HEK293T (cell line): ENCODE results near the gene THAP11.
"Not testable (repeated sequence)": the region's sequence is repeated elsewhere in the genome, so short reads cannot be mapped to it uniquely, and the experiment has no call there.

Source experiments
- CTCF ChIA-PET: fragments of 350-600 bp; formaldehyde crosslinking; extraction: SDS; loops from one replicate; lab custom pipeline; 2021; ENCODE audit warnings: antibody characterized with exemption, inconsistent platforms; lab: Yijun Ruan, JAX
- POLR2A ChIA-PET: fragments of 350-600 bp; formaldehyde crosslinking; extraction: SDS; loops from one replicate; lab custom pipeline; 2020; ENCODE audit warnings: antibody characterized with exemption, inconsistent platforms; lab: Yijun Ruan, JAX
- DNase-seq: peaks from one replicate; pipeline ENCODE4 v3.0.0; 2012; ENCODE audit warnings: mixed read lengths; ENCODE audit errors: extremely low spot score
- ARNT ChIP-seq: fragments of 450-650 bp; IDR thresholded peaks from 2 replicates; pipeline ENCODE4 v1.6.1; 2017; ENCODE audit warnings: mild to moderate bottlenecking
- BHLHE40 ChIP-seq: fragments of 450-650 bp; IDR thresholded peaks from 2 replicates; pipeline ENCODE4 v1.6.1; 2016; ENCODE audit warnings: mild to moderate bottlenecking, moderate library complexity, borderline replicate concordance
- CTBP1 ChIP-seq: fragments of 450-650 bp; IDR thresholded peaks from 2 replicates; pipeline ENCODE4 v1.6.1; 2016; ENCODE audit warnings: borderline replicate concordance
- ELF4 ChIP-seq: fragments of 450-650 bp; IDR thresholded peaks from 2 replicates; pipeline ENCODE4 v1.6.1; 2017; ENCODE audit warnings: antibody characterized with exemption
- FOXA1 ChIP-seq: fragments of 450-650 bp; IDR thresholded peaks from 2 replicates; pipeline ENCODE4 v1.6.1; 2016; ENCODE audit warnings: mild to moderate bottlenecking
- FOXK2 ChIP-seq: fragments of 450-650 bp; IDR thresholded peaks from 2 replicates; pipeline ENCODE4 v1.6.1; 2016; ENCODE audit warnings: mild to moderate bottlenecking
- FOXM1 ChIP-seq: fragments of 450-650 bp; IDR thresholded peaks from 2 replicates; pipeline ENCODE4 v1.6.1; 2017; ENCODE audit warnings: mild to moderate bottlenecking, borderline replicate concordance
- HDGF ChIP-seq: fragments of 450-650 bp; IDR thresholded peaks from 2 replicates; pipeline ENCODE4 v1.6.1; 2017; ENCODE audit warnings: antibody characterized with exemption, borderline replicate concordance
- L3MBTL2 ChIP-seq: fragments of 450-650 bp; conservative IDR thresholded peaks from 2 replicates; pipeline ENCODE4 v1.6.1; 2016; ENCODE audit warnings: mild to moderate bottlenecking
- LEF1 ChIP-seq: fragments of 450-650 bp; IDR thresholded peaks from 2 replicates; pipeline ENCODE4 v1.6.1; 2017; ENCODE audit warnings: mild to moderate bottlenecking, borderline replicate concordance
- NFRKB ChIP-seq: fragments of 450-650 bp; IDR thresholded peaks from 2 replicates; pipeline ENCODE4 v1.6.1; 2016; ENCODE audit warnings: mild to moderate bottlenecking, moderate library complexity
- PKNOX1 ChIP-seq: fragments of 450-650 bp; IDR thresholded peaks from 2 replicates; pipeline ENCODE4 v1.6.1; 2016
- SP1 ChIP-seq: fragments of 450-650 bp; IDR thresholded peaks from 2 replicates; pipeline ENCODE4 v1.6.1; 2017
- SUZ12 ChIP-seq: fragments of 450-650 bp; IDR thresholded peaks from 2 replicates; pipeline ENCODE4 v1.6.1; 2016; ENCODE audit warnings: mild to moderate bottlenecking
- TARDBP ChIP-seq: fragments of 450-650 bp; IDR thresholded peaks from 2 replicates; pipeline ENCODE4 v1.6.1; 2016
- ZNF384 ChIP-seq: fragments of 450-650 bp; IDR thresholded peaks from 2 replicates; pipeline ENCODE4 v1.6.1; 2016

THAP11 gene

GRCh38 chr16:67861877-67862276, 19.8 kb downstream of the THAP11 start:
- POLR2A ChIA-PET: interaction anchor here (0.8 to 1.4 kb wide), 2 partner anchors 11 to 28 kb away, joined by 3 read pairs; no protein-coding TSS in a partner anchor
- TF ChIP-seq PKNOX1: no peak
- TF ChIP-seq TARDBP: no peak
- TF ChIP-seq BHLHE40: no peak
- no peak for TF ChIP-seq CTBP1
- no peak for TF ChIP-seq NFRKB
- TF ChIP-seq HDGF: no peak
- TF ChIP-seq ARNT: no peak
- TF ChIP-seq FOXK2: no peak
- CTCF ChIA-PET: interaction anchor here (3.2 kb wide), 1 partner anchor 46 kb away, joined by 12 read pairs; no protein-coding TSS in a partner anchor
- DNase-seq: no peak

GRCh38 chr16:67862623-67863583, 20.8 kb downstream of the THAP11 start:
- ChIA-PET CTCF (interaction anchor here (0.6 to 3.2 kb wide), 4 partner anchors 47 to 342 kb away, joined by 3 to 12 read pairs (median 4); no protein-coding TSS in a partner anchor), POLR2A (interaction anchor here (0.8 to 1.6 kb wide), 4 partner anchors 10 to 300 kb away, joined by 3 to 4 read pairs (median 3); partner anchors contain the start of genes CTCF and EDC4)
- TF ChIP-seq SP1: no peak
- TF ChIP-seq LEF1: no peak
- no peak for TF ChIP-seq FOXK2
- TF ChIP-seq FOXA1: no peak
- no peak for TF ChIP-seq SUZ12
- no peak for TF ChIP-seq L3MBTL2
- no peak for TF ChIP-seq FOXM1
- no peak for TF ChIP-seq TARDBP
- DNase-seq: no peak

GRCh38 chr16:67864044-67864443, 21.9 kb downstream of the THAP11 start:
- POLR2A ChIA-PET: interaction anchor here (1.3 to 1.6 kb wide), 2 partner anchors 9 to 19 kb away, joined by 4 to 5 read pairs; partner anchors contain the start of gene EDC4
- not testable (repeated sequence) for DNase-seq
- CTCF ChIA-PET: interaction anchor here (0.6 to 3.2 kb wide), 2 partner anchors 48 to 343 kb away, joined by 4 to 12 read pairs; no protein-coding TSS in a partner anchor

- DNase-seq: no peak
- TF ChIP-seq LEF1 (no peak), NFRKB (no peak)
- POLR2A ChIA-PET: interaction anchor here (0.9 to 1.4 kb wide), 3 partner anchors 18 to 24 kb away, joined by 3 to 5 read pairs (median 4); no protein-coding TSS in a partner anchor
- CTCF ChIA-PET: interaction anchor here (1.3 to 3.2 kb wide), 2 partner anchors 45 to 48 kb away, joined by 7 to 12 read pairs; no protein-coding TSS in a partner anchor
Observed at GRCh38 chr16:67864594-67864993, 22.5 kb downstream of the THAP11 start.

GRCh38 chr16:67865318-67865717, 23.2 kb downstream of the THAP11 start:
- POLR2A ChIA-PET: interaction anchor here (0.6 to 1.4 kb wide), 4 partner anchors 19 to 63 kb away, joined by 3 to 5 read pairs (median 4); no protein-coding TSS in a partner anchor
- peak; percentile 42 for DNase-seq
- CTCF ChIA-PET: interaction anchor here (0.6 to 1.3 kb wide), 5 partner anchors 19 to 203 kb away, joined by 3 to 9 read pairs (median 4); partner anchors contain the start of gene NRN1L
- TF ChIP-seq L3MBTL2: no peak
- TF ChIP-seq FOXK2: no peak
- no peak for TF ChIP-seq BHLHE40
- TF ChIP-seq ARNT: no peak
- no peak for TF ChIP-seq PKNOX1
- TF ChIP-seq TARDBP: no peak
- TF ChIP-seq ELF4: no peak
- TF ChIP-seq LEF1: no peak
- no peak for TF ChIP-seq SP1
- TF ChIP-seq NFRKB: no peak
- no peak for TF ChIP-seq HDGF
- no peak for TF ChIP-seq FOXA1
- TF ChIP-seq CTBP1: no peak
- no peak for TF ChIP-seq FOXM1
- no peak for TF ChIP-seq ZNF384
- no peak for TF ChIP-seq SUZ12

GRCh38 chr16:67868290-67868689, 26.2 kb downstream of the THAP11 start:
- no peak for DNase-seq
- POLR2A ChIA-PET: no interaction called here
- TF ChIP-seq SUZ12 (no peak), NFRKB (no peak), HDGF (no peak), FOXA1 (no peak), PKNOX1 (no peak), ARNT (no peak), ZNF384 (no peak), LEF1 (no peak), FOXM1 (no peak), L3MBTL2 (no peak), ELF4 (no peak), CTBP1 (no peak), SP1 (no peak), FOXK2 (no peak), BHLHE40 (no peak), TARDBP (no peak)
- CTCF ChIA-PET: interaction anchor here (0.8 kb wide), 1 partner anchor 53 kb away, joined by 4 read pairs; no protein-coding TSS in a partner anchor
